Ovary (tissue), 9 donors: ENCODE results near the gene CHD6. TPM values are rescaled to one million over a fixed set of nuclear protein-coding genes. Genes with fewer than 3 reads are reported as not detected.

Source experiments
- DNase-seq, 5 donors: peaks; one replicate each; pipeline ENCODE4 v3.0.0-alpha.2; 2019 to 2020
- H3K27ac ChIP-seq, 2 donors: fragments of 200-600 bp; one replicate each; pipeline versions ENCODE4 v1.5.1 to v1.8.0; 2019 to 2022
- H3K27me3 ChIP-seq: fragments of 200-600 bp; one replicate; pipeline ENCODE4 v1.8.0; 2022
- H3K36me3 ChIP-seq: fragments of 200-600 bp; sonication (generic); one replicate; pipeline ENCODE4 v1.5.1; 2019
- H3K4me1 ChIP-seq: one replicate; pipeline ENCODE4 v1.8.1; 2013; ENCODE audit warnings: mild to moderate bottlenecking, moderate library complexity; ENCODE audit not compliant: insufficient read depth
- H3K4me3 ChIP-seq: fragments of 200-600 bp; sonication (generic); one replicate; pipeline ENCODE4 v1.5.1; 2017
- H3K9me3 ChIP-seq, 2 donors: fragments of 200-600 bp in 1 of 2; sonication (generic) in 1 of 2; one replicate each; pipeline versions ENCODE4 v1.5.1 to v1.8.1; 2013 to 2019; ENCODE audit warnings: mild to moderate bottlenecking in 1 of 2, moderate library complexity in 1 of 2
- CTCF ChIP-seq, 3 donors: fragments of 450-650 bp in 2 of 3; fragments of 200-600 bp in 1 of 3; IDR thresholded peaks; one replicate each; pipeline versions ENCODE4 v1.5.1 to v1.8.0; 2016 to 2022; ENCODE audit warnings: antibody characterized with exemption in 3 of 3, mild to moderate bottlenecking in 1 of 3
- EP300 ChIP-seq: sonication (generic); formaldehyde crosslinking; IDR thresholded peaks from one replicate; pipeline ENCODE4 v1.6.1; 2017; ENCODE audit warnings: antibody characterized with exemption
- POLR2A ChIP-seq: fragments of 450-650 bp; IDR thresholded peaks from one replicate; pipeline ENCODE4 v1.6.1; 2017; ENCODE audit warnings: antibody characterized with exemption, mild to moderate bottlenecking, moderate library complexity
- WGBS, 3 donors: extraction: QIAGEN DNeasy Blood & Tissue Kit in 1 of 3; methylation state at CpG; one replicate each; pipeline versions ENCODE4 v1.1.5 to v1.1.7; 2013 to 2017; 5-methylcytosine and 5-hydroxymethylcytosine counted together
- intact Hi-C, 4 donors: fragments of 100-400 bp; cut with DNase I; formaldehyde crosslinking; loops; one replicate each; pipeline versions ENCODE4 v1.11.0 to v1.15.1; 2022 to 2023
- polyA plus RNA-seq, 2 donors: library from polyadenylated mRNA; stranded (reverse); fragments of 200-250 nt in 1 of 2; fragments of 350-450 nt in 1 of 2; fragmentation: Illumina TruSeq in 1 of 2; extraction: RNeasy Lipid Tissue Mini Kit (QIAGEN cat#74804) in 1 of 2; gene quantifications; one replicate each; pipeline ENCODE4 v1.2.3, GENCODE V29; 2013 to 2014
- total RNA-seq, 7 donors: library from RNA; depleted of rRNA in 2 of 7; stranded (reverse); fragments of >200 nt in 2 of 7; fragmentation: NEBNext Ultra II Directional in 3 of 7; extraction: Animal tissue kit (Norgen Biotek cat#: 25700) in 3 of 7; gene quantifications; one replicate each; pipeline versions ENCODE4 v1.1.0 to v1.2.4, GENCODE V29; 2016 to 2023
- donor health status: DM: no; HTN: no; CAD: no; lungs with moderate emphysema.
- donor health status: DM: no; HTN: no; CAD: no.
- donor health status: Bipolar disorder and iron deficiency.
- donor health status: DM: yes; HTN: yes; CAD: no.
- donor health status: DM: no; HTN: no; CAD: no.
- donor health status: DM: yes; HTN: yes; CAD: no.

The CHD6 gene
- total and polyA plus RNA-seq, 9 donors: 12.1 to 82.4 (median 52.7) TPM

DNA sequence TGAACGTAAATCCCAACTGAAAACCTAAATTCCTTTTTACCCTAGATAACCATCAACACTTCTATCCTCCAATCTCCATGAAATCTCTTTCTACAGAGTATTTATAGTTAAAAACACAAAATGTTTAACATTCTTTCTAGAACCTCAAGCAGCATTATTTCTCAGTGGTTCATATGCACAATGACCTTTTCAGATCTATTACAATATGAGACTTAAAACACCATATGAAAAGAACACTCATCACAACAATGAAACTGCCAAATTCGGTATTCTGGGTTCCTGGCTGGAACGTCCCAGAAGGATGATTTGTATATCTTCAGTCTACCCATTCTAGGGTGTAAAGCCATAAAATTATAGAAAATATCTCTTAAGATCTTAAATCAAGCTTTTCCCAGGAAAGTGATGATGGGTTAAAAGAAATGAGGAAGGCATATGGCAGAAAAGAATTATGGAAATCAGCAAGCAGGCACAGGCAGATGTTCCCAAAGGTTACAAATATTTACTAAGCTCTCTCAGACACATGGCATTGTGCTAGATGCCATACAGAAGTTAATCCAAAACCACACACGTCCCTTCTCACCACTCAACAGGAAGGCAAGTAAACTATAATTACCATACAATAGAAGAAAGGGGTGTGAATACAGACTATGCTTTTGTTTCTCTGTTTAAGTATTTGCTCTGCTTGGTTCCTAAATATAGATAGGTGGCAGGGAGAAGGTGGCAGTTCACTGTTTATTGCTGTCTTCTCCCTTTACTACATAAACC lies 118.0 kb downstream of the CHD6 start:
- no peak overlapping the region for H3K4me3 ChIP-seq
- 80 to 81% (median 80%) methylated on average over 4 of the region's 4 CpGs for WGBS, 3 donors
- DNase-seq: no peak
- TF ChIP-seq EP300: no peak
- no peak for TF ChIP-seq POLR2A
- no peak for TF ChIP-seq CTCF (IDR thresholded peaks at IDR 0.05)
- H3K27me3 ChIP-seq: no peaks in the 10 kb centered on the region
- no peaks in the 10 kb centered on the region for H3K9me3 ChIP-seq
- intact Hi-C loops: no loop called here
- no peaks in the 10 kb centered on the region for H3K4me1 ChIP-seq
- H3K27ac ChIP-seq: no peak overlapping the region
- H3K36me3 ChIP-seq: no peaks in the 10 kb centered on the region

- Histone ChIP-seq H3K27me3 (no peaks in the 10 kb centered on the region), H3K36me3 (no peaks in the 10 kb centered on the region), H3K9me3 (no peaks in the 10 kb centered on the region), H3K4me3 (no peak overlapping the region), H3K27ac (no peak overlapping the region), H3K4me1 (no peaks in the 10 kb centered on the region)
- TF ChIP-seq EP300 (no peak), POLR2A (no peak), CTCF (IDR thresholded peaks at IDR 0.05) (no peak)
- intact Hi-C loops: no loop called here
- DNase-seq: no peak
These were observed 119.1 kb downstream of the CHD6 start for GRCh38 chr20:41499064-41499463.

DNA sequence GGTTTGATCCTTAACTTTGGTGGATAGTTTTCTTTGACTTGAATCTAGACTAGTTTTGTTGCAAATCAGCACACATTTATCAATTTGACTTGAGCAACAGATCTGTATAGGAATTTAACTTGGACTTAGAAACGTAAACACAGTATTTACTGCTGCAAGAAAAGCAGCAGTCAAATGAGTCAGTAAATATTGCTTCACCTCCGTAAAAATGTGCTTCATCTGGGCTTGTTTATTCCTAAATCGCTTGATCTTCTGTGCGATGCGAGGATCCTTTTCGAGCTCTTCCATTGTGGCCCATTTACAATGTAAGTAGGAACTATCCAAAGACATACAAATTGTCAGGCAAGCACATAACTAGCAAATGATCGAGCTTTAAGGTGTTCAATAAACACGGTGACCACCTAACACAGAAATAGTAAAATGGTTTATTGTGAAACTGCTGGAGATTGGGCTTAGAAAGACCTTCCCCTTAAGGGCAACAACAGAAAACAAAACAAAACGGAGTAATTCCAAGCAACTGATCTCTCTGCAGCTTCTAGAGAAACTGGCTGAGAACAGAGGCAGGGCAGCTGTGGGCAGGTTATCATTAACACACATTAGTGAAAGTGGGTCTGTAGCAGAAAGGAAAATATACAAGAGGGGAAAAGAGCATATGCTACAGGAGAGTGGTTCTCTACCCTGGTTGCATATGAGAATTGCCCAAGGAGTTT lies 120.8 kb downstream of the CHD6 start:
- no peak overlapping the region for H3K4me3 ChIP-seq
- H3K27ac ChIP-seq: no peak overlapping the region
- intact Hi-C loops: no loop called here
- no peaks in the 10 kb centered on the region for H3K9me3 ChIP-seq
- no peaks in the 10 kb centered on the region for H3K27me3 ChIP-seq
- 60 to 86% (median 63%) methylated on average over 9 of the region's 9 CpGs for WGBS, 3 donors
- H3K36me3 ChIP-seq: no peaks in the 10 kb centered on the region
- no peaks in the 10 kb centered on the region for H3K4me1 ChIP-seq
- DNase-seq: no peak
- TF ChIP-seq POLR2A (no peak), CTCF (IDR thresholded peaks at IDR 0.05) (no peak)

GRCh38 chr20:41494451-41494850 lies 123.7 kb downstream of the CHD6 start:
- H3K4me3 ChIP-seq: no peak overlapping the region
- H3K4me1 ChIP-seq: no peaks in the 10 kb centered on the region
- H3K27me3 ChIP-seq: no peaks in the 10 kb centered on the region
- H3K36me3 ChIP-seq: no peaks in the 10 kb centered on the region
- WGBS, 3 donors: 91% methylated on average over 4 of the region's 4 CpGs
- TF ChIP-seq EP300: no peak
- TF ChIP-seq POLR2A: no peak
- TF ChIP-seq CTCF (IDR thresholded peaks at IDR 0.05): no peak
- no peak overlapping the region for H3K27ac ChIP-seq
- DNase-seq: no peak
- intact Hi-C loops: no loop called here
- H3K9me3 ChIP-seq: no peaks in the 10 kb centered on the region
